CD4-positive, alpha-beta T cell treated with Interleukin-6 at 100 ng/mL for 8 hours (primary cell): ENCODE data around the gene ZNF564.
A peak's percentile ranks its signal among the peaks of the same experiment; 100 is the strongest.
"Not testable (repeated sequence)": the region's sequence is repeated elsewhere in the genome, so short reads cannot be mapped to it uniquely, and the experiment has no call there.

Experiments
- DNase-seq: peaks from one replicate; pipeline ENCODE4 v3.0.0-alpha.2; 2020; ENCODE audit warnings: mixed read lengths, low spot score

Gene ZNF564

DNA sequence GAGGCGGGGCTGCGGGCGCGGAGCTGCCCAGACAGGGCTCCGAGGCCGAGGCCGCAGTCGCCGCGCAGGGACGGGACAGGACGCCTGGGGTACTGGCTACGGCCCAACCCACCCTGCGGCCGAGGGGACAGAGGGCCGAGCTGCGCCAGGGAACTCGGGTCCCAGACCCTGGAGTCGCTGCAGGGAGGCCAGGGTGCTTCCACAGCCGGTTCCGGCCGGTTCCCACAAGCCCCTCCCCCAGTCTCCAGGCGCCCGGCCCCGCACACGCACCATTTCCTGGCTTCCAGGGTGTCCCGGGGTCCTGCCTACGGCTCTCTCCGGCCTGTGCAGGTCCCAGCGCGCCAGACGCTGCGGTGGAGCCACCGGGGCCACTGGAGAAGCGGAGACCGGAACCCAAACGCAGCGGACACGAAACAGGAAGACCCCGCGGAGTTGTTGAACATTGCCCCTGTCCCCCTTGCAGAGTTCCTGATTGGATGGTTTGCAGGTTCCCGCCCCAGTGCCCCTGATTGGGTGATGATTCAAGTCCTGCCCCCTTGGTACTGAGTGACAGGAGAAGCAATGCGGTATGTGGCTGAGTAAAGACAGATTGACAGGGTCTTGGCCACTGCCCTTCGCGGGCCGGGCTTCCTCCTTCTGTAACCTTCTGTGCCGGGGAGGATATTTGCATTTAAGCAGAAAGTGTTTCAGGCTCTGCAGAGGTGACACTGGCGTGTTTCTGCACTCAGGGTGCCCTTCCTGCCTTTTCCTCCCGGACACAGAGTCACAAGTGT lies at the start of gene ZNF564:
TSS of gene ZNF564 (minus strand) at position 423 of the 773 bp plus-strand sequence. CDS start at position 273, 150 bp downstream.
- peak; percentile 96 for DNase-seq

- no peak for DNase-seq
These were observed 46.3 kb upstream of the ZNF564 start for GRCh38 chr19:12597594-12597993.

DNA sequence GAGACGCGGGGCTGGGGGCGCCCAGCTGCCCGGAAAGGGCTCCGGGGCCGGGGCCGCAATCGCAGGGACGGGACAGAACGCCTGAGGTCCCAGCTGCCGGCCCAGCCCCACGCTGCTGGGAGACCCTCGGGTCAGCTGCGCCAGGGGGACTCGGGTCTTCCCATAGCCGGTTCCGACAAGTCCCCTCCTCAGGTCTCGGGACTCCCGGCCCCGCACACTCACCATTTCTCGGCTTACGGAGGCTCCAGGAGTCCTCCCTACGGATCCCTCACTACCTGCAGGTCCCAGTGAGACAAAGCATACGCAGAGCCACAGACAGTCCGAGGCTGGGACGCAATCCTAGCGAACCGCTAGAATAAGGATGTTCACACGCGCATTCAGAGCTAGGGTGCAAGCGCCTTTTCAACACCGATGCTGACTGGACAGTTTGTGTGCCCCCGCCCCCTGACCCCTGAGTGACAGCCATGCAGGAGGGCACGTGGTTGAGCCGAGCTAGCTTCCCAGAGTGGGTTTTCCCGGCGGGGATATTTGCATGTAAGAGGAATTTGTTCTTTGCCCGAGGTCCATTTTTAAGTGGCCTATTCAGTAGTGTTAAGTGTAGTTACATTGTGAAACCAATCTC lies 45.8 kb upstream of the ZNF564 start:
- DNase-seq: no peak

DNA sequence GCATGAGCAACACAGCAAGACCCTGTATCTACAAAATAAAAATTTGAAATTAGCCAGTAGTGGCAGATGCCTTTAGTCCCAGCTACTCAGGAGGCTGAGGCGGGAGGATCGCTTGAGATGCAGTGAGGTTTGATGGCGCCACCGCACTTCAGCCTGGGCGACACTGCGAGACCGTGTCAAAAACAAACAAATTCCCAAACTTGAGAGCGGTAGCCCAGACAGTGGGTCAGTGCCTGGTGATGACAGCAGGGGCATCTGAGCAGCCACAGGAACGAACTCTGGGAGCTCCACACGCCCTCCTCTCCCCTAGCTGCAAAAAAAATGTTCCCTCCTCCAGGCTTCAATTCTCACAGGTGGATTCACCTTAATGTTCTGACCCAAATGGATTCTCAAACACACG lies 45.2 kb upstream of the ZNF564 start:
- no peak for DNase-seq

DNA sequence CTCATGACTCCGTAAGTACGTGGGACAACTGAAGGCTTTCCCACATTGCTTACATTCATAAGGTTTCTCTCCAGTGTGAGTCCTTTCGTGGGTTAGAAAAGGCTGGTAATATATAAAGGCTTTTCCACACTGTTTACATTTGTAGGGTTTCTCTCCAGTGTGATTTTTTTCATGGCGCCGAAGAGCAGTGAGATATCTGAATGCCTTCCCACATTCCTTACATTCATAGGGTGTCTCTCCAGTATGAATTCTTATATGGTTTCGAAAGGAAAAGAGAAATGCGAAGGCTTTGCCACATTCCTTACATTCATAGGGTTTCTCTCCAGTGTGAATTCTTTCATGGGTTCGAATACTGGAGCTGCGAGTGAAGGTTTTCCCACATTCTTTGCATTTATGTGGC lies 29.8 kb upstream of the ZNF564 start:
- DNase-seq: no peak

DNA sequence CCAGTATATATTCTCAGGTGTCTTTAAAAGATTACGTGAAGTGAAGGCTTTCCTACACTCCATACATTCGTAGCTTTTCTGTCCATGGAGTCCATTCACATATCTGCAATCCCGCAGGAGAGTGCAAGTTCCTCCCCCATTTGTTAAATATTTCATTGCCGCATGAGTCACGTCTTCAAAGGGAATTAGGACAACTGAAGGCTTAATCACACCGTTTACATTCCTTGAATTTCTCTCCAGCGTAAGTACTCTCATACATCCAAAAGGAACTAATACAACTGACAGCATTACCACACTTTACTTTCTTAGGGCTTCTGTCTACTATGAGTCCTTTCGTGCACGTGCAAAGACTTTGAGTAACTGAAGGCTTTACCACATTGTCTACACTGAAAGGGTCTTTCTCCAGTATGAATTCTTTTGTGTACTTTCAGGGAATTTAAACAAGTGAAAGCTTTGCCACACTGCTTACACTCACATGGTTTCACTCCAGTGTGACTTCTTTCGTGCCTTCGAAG lies 29.0 kb upstream of the ZNF564 start:
- DNase-seq: no peak

DNA sequence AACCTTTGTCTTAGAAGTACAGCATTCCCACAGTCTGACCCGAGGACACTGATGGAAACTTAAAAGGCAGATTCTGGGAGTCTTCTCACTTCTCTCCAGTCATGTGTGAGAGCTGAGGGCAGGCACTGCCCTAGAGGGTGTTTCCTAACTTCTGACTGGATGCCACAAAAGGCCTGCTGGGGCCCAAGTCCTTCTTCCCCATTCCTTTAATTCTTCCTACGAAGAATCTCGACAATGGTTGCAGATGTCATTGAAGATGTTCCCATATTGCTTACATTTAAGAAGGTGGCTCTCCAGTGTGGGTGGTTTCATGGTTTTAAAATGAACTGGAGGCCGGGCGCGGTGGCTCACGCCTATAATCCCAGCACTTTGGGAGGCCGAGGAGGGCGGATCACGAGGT lies 27.4 kb upstream of the ZNF564 start:
- DNase-seq: no peak

DNA sequence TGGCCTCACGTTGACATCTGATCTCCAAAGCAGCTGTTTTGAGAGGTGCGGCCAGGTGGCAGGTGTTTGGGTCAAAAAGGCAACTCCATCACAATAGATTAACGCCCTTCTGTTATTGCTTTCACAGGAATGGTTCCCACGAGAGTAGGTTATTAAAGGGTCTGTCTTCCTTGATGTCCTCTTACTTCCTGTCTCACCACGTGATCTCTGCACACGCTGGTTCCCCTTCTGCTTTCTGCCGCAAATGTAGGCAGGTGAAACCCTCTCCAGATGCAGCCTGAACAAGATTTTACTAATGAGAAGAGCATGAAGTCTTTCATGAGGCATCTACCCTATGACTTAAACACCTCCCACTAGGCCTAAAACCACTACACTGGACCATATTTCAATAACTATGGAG lies 22.8 kb upstream of the ZNF564 start:
- DNase-seq: no peak

DNA sequence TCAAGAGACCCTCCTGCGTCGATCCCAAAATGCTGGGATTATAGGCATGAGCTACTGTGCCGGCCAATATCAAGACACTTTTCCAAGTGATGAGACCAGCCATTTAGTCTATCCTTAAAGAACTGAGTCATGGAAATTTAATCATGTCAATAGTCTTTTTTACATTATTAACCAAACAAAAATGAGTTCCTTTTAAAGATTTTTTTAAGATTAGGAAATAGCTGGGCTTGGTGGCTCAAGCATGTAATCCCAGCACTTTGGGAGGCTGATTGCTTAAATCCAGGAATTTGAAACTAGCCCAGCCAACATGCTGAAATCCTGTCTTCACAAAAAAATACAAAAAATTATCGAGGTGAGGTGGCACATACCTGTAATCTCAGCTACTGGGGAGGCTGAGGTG lies 16.7 kb upstream of the ZNF564 start:
- no peak for DNase-seq

DNA sequence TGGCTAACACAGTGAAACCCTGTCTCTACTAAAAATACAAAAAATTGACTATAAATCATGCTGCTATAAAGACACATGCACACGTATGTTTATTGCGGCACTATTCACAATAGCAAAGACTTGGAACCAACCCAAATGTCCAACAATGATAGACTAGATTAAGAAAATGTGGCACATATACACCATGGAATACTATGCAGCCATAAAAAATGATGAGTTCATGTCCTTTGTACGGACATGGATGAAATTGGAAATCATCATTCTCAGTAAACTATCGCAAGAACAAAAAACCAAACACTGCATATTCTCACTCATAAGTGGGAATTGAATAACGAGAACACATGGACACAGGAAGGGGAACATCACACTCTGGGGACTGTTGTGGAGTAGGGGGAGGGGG lies 15.1 kb upstream of the ZNF564 start:
- not testable (repeated sequence) for DNase-seq

GRCh38 chr19:12564016-12564664 lies 12.9 kb upstream of the ZNF564 start:
- peak; percentile 87 for DNase-seq

DNA sequence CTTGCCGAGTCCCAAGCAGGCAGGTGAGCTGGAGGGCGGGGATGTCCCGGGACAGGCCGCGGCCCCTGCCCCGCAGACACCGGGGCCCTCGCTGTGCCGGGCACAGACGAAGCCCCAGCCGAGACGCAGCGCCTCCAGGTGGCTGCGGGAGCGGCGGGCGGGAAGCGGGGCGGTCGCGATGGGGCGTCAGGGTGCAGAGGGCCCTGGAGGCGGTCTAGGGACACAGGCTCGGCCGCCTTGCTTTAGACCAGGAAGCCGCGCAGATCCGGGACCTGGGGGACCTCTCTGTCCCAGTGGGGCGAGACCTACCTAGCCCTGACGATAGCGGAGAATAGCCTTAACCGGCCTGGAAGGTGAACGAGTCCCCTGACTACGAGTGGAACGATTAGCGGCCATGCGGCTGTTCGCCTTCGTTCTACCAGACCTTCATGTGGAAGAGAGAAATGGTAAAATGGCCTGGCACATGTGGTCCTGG lies 4.2 kb upstream of the ZNF564 start:
- DNase-seq: no peak

GRCh38 chr19:12546903-12547302 lies 4.4 kb downstream of the ZNF564 start:
- no peak for DNase-seq

GRCh38 chr19:12546068-12546467 lies 5.2 kb downstream of the ZNF564 start:
- no peak for DNase-seq

DNA sequence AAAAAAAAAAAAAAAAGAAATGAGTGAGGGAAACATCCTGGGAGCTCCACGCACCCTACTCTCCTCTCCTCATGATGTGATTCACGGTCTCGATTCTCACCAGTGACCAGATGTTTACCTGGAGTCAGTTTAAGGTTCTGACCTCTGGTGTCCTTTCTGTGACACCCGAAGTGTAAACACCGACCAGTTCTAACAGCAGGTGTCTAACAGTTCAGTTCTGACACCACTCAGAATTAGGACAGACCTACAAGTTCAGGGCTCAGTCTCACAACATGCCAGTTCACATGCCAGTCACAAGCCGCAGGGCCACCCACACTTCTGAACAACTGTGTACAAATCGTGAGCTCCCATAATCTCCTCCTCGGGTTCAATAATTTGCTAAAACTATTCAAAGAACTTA lies 6.0 kb downstream of the ZNF564 start:
- DNase-seq: no peak

GRCh38 chr19:12544401-12544876 lies 6.8 kb downstream of the ZNF564 start:
- no peak for DNase-seq

DNA sequence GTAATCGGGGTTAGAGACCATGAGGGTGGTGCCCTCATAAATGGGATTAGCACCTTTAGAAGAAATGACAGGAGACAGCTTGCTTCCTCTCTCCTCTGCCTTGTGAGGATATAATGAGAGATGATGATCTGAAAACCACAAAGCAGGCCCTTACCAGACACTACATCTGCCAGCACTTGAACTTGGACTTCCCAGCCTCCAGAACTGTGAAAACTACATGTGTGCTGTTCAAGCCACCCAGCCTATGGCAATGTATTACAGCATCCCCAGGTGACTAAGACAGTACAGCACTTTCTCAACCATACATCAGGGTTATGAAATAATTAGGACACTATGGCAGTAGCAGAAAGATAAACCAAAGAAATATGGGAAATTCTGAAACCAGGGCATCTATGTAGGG lies 7.4 kb downstream of the ZNF564 start:
- DNase-seq: no peak

DNA sequence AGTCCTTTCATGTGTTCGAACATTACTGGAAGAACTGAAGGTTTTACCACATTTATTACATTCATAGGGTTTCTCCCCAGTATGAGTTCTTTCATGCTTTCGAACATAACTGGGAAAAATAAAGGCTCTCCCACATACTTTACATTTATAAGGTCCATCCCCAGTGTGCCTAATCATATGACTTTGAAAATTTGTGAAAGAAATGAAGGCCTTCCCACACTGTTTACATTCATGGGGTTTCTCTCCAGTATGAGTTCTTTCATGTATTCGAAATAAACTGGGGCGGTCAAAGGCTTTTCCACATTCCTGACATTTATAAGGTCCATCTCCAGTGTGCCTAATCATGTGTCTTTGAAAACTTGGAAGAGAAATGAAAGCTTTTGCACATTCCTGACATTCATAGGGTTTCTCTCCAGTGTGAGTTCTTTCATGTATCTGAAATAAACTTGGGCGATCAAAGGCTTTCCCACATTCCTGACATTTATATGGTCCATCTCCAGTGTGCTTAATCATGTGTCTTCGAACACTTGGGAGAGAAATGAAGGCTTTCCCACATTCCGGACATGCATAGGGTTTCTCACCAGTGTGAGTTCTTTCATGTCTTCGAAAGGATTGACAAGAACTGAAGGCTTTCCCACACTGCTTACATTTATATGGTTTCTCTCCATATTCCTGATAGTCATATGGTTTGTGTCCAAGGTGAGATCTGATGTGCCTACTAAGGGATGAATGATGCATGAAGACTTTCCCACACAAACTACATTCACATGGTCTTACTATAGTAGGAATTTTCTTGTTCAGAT lies 24.0 kb downstream of the ZNF564 start:
- DNase-seq: no peak

DNA sequence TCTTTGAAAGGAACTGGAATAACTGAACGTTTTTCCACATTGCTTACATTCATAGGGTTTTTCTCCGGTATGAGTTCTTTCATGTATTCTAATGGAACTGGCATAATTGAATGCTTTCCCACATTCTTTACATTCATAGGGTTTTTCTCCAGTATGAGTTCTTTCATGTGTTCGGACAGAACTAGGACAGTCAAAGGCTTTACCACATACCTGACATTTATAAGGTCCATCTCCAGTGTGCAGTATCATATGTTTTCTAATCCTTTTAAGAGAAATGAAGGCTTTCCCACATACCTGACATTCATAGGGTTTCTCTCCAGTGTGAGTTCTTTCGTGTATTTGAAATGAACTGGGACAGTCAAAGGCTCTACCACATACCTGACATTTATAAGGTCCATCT lies 24.7 kb downstream of the ZNF564 start:
- no peak for DNase-seq

DNA sequence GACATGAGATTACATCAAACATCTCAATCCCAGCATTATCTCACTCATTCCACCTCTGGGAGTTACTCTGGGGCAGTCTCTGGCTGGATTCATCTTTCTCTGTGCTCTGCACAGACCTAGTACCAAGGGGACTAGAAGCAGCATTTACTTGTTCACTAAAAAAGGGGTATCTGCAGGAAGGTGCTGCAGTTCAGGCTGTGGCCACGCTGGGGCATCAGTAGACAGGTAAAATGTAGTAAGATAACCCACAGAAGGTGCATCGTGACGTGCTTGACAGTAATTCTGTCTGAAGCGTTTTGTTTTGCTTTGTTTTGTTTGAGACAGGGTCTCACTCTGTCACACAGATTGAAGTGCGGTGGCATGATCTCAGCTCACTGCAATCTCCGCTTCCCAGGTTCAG lies 29.3 kb downstream of the ZNF564 start:
- DNase-seq: no peak

DNA sequence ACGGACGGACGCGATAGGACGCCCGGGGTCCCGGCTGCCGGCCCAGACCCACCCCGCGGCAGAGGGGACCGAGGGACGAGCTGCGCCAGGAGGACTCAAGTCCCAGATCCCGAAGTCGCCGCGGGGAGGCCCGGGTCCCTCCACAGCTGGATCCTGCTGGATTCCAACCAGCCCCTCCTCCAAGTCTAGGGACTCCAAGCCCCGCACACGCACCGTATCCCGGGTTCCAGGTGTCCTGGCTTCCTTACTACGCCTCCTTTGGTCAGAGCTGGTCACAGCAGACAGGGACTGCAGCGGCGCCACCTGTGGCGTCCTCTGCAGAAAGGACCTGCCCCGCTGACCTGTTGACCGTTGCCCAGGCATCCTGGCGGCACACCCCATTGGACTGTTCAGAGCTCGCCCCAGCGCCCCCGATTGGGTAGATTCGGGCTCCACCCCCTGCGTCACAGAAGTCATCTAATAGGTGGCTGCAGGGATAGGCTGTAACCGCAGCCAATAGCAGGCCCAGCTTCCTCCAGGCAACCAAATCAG lies 37.7 kb downstream of the ZNF564 start:
- no peak for DNase-seq

GRCh38 chr19:12497032-12497431 lies 54.2 kb downstream of the ZNF564 start:
- DNase-seq: no peak
